AG04450 (cell line): ENCODE measurements around the gene KCNH5. TPM values are rescaled to one million over a fixed set of nuclear protein-coding genes. Genes with fewer than 3 reads are reported as not detected.

ENCODE experiments used
- CTCF ChIA-PET: fragments of 300-600, 350-600 bp; formaldehyde crosslinking; extraction: SDS; loops from one replicate; lab custom pipeline; 2022; ENCODE audit warnings: antibody characterized with exemption, inconsistent platforms; lab: Charles Lee
- POLR2A ChIA-PET: fragments of 350-600 bp; formaldehyde crosslinking; extraction: SDS; loops from one replicate; lab custom pipeline; 2021; ENCODE audit warnings: antibody characterized with exemption, inconsistent platforms; lab: Yijun Ruan, JAX
- DNase-seq: peaks from one replicate; pipeline ENCODE4 v3.0.0-alpha.2; 2011; ENCODE audit warnings: low read depth, low spot score
- H3K27ac ChIP-seq: one replicate; pipeline ENCODE4 v1.5.1; 2012; ENCODE audit warnings: low read depth, low read length, control low read depth
- H3K27me3 ChIP-seq: one replicate; pipeline ENCODE4 v1.6.0; 2012; ENCODE audit warnings: low read length; ENCODE audit not compliant: control insufficient read depth, insufficient read depth
- H3K4me3 ChIP-seq: 2 replicates; pipeline ENCODE4 v1.5.1; 2011; ENCODE audit warnings: mild to moderate bottlenecking, low read depth, low read length, control low read depth
- H3K9me3 ChIP-seq: 2 replicates; pipeline ENCODE4 v1.5.1; 2012; ENCODE audit warnings: low read length; ENCODE audit not compliant: control insufficient read depth, insufficient read depth
- CTCF ChIP-seq: IDR thresholded peaks from 2 replicates; pipeline ENCODE4 v1.5.1; 2011; ENCODE audit warnings: low read depth, low read length, control low read depth, inconsistent platforms
- polyA plus RNA-seq: library from polyadenylated mRNA; depleted of rRNA; stranded (reverse); fragments of >200 nt; gene quantifications from 2 replicates; pipeline ENCODE4 v1.2.3, GENCODE V29; 2011

The KCNH5 gene
- polyA plus RNA-seq, 1 experiment: 0.24 TPM

- Histone ChIP-seq H3K9me3 (no peaks in the 10 kb centered on the region), H3K27ac (no peak overlapping the region), H3K4me3 (no peak overlapping the region), H3K27me3 (no peaks in the 10 kb centered on the region)
- TF ChIP-seq CTCF: no peak
- CTCF ChIA-PET: interaction anchor here (1.2 kb wide), 1 partner anchor 28 kb away, joined by 5 read pairs; no protein-coding TSS in a partner anchor
- POLR2A ChIA-PET: no interaction called here
- no peak for DNase-seq
Observed at GRCh38 chr14:62682208-62682607, 363.1 kb downstream of the KCNH5 start.

- TF ChIP-seq CTCF: no peak
- POLR2A ChIA-PET: no interaction called here
- no peaks in the 10 kb centered on the region for H3K9me3 ChIP-seq
Observed at GRCh38 chr14:62674563-62675237, 370.6 kb downstream of the KCNH5 start.

GRCh38 chr14:62673014-62673755 lies 372.1 kb downstream of the KCNH5 start:
- ChIA-PET POLR2A (no interaction called here), CTCF (no interaction called here)
- Histone ChIP-seq H3K4me3 (no peak overlapping the region), H3K9me3 (no peaks in the 10 kb centered on the region), H3K27me3 (no peaks in the 10 kb centered on the region), H3K27ac (no peak overlapping the region)
- TF ChIP-seq CTCF: no peak
- no peak for DNase-seq

More at GRCh38 chr14:62674563-62675237, 370.6 kb downstream of the KCNH5 start:
- CTCF ChIA-PET: no interaction called here
- Histone ChIP-seq H3K27ac (no peak overlapping the region), H3K4me3 (no peak overlapping the region), H3K27me3 (no peaks in the 10 kb centered on the region)
- DNase-seq: no peak

GRCh38 chr14:62670526-62670925 lies 374.7 kb downstream of the KCNH5 start:
- no peak for DNase-seq
- TF ChIP-seq CTCF: no peak
- Histone ChIP-seq H3K4me3 (no peak overlapping the region), H3K27me3 (no peaks in the 10 kb centered on the region), H3K9me3 (no peaks in the 10 kb centered on the region), H3K27ac (no peak overlapping the region)
- ChIA-PET POLR2A (no interaction called here), CTCF (interaction anchor here (1.1 kb wide), 1 partner anchor 16 kb away, joined by 4 read pairs; no protein-coding TSS in a partner anchor)

GRCh38 chr14:62667421-62667914 lies 377.8 kb downstream of the KCNH5 start:
- POLR2A ChIA-PET: no interaction called here
- no peak overlapping the region for H3K4me3 ChIP-seq
- no peak overlapping the region for H3K27ac ChIP-seq
- 0 out of 2 replicates have a peak, but pooled peaks have one; percentile 12 for TF ChIP-seq CTCF
- H3K9me3 ChIP-seq: no peaks in the 10 kb centered on the region
- CTCF ChIA-PET: interaction anchor here (0.6 kb wide), 2 partner anchors 9 to 963 kb away, joined by 3 to 8 read pairs; no protein-coding TSS in a partner anchor
- no peaks in the 10 kb centered on the region for H3K27me3 ChIP-seq
- DNase-seq: no peak
